GM12865 (cell line): ENCODE results near the gene OGDH.
"Not testable (repeated sequence)": the region's sequence is repeated elsewhere in the genome, so short reads cannot be mapped to it uniquely, and the experiment has no call there.

Source experiments
- DNase-seq: peaks from one replicate; pipeline ENCODE4 v3.0.0; 2010; ENCODE audit warnings: low read depth
- H3K4me3 ChIP-seq: 2 replicates; pipeline ENCODE4 v1.5.1; 2011; ENCODE audit warnings: mild to moderate bottlenecking, low read depth, low read length, control low read depth
- CTCF ChIP-seq: IDR thresholded peaks from 2 replicates; pipeline ENCODE4 v1.5.1; 2011; ENCODE audit warnings: low read length, control low read depth, low read depth, inconsistent platforms; ENCODE audit not compliant: insufficient read depth; ENCODE audit errors: missing control alignments

The OGDH gene

GRCh38 chr7:44696728-44697127 lies 90.3 kb downstream of the OGDH start:
- no peak for DNase-seq
- TF ChIP-seq CTCF, result no peak
- no peak overlapping the region for H3K4me3 ChIP-seq

- TF ChIP-seq CTCF, result no peak
- no peak for DNase-seq
- H3K4me3 ChIP-seq, result no peak overlapping the region
Measured at GRCh38 chr7:44697136-44698045, 91.0 kb downstream of the OGDH start.

GRCh38 chr7:44698046-44698580 lies 91.7 kb downstream of the OGDH start:
- DNase-seq, result no peak
- TF ChIP-seq CTCF, result no peak

DNA sequence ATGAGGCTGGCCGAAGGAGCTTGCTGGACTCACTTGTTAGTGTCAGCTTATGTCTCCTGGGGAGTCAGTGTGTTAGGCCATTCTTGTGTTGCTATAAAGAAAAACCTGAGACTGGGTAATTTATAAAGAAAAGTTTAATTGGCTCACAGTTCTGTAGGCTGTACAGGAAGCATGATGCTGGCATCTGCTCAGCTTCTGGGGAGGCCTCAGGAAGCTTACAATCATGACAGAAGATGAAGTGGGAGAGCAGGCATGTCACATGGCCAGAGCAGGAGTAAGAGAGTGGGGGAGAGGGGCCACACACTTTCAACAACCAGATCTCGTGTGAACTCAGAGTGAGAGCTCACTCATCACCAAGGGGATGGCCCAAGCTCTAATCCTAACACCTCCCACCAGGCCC lies 93.2 kb downstream of the OGDH start:
- DNase-seq, H3K4me3 ChIP-seq: not testable (repeated sequence)

More at GRCh38 chr7:44698046-44698580, 91.7 kb downstream of the OGDH start:
- no peak overlapping the region for H3K4me3 ChIP-seq

- DNase-seq, result no peak
- no peak for TF ChIP-seq CTCF
- no peak overlapping the region for H3K4me3 ChIP-seq
Measured at GRCh38 chr7:44700322-44700721, 93.9 kb downstream of the OGDH start.

DNA sequence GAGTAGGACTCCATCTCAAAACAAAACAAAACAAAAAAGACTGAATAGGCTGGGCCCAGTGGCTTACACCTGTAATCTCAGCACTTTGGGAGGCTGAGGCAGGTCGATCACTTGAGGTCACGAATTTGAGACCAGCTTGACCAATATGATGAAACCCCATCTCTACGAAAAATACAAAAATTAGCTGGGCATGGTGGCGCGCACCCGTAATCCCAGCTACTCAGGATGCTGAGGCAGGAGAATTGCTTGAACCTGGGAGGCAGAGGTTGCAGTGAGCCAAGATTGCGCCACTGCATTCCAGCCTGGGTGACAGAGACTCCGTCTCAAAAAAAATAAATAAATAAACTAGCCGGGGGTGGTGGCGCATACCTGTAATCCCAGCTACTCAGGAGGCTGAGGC lies 97.0 kb downstream of the OGDH start:
- not testable (repeated sequence) for H3K4me3 ChIP-seq, DNase-seq

DNA sequence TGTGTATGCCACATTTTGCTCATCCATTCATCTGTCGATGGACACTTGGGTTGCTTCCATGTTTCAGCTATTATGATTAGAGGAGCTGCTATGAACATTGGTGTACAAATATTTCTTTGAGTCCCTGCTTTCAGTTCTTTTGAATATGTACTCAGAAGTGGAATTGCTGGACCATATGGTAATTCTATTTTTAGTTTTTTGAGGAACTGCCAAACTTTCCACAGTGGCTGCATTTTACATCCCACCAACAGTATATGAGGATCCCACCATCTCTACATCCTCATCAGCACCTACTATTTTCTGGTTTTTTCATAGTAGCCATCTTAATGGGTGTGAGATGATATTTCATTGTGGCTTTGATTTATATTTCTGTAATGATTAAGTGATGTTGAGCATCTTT lies 97.5 kb downstream of the OGDH start:
- TF ChIP-seq CTCF, result no peak

GRCh38 chr7:44705434-44705833 lies 99.0 kb downstream of the OGDH start:
- DNase-seq, result no peak

More for the DNA sequence above, 97.5 kb downstream of the OGDH start:
- no peak for DNase-seq
- H3K4me3 ChIP-seq, result no peak overlapping the region

More at GRCh38 chr7:44705434-44705833, 99.0 kb downstream of the OGDH start:
- TF ChIP-seq CTCF, result no peak
- no peak overlapping the region for H3K4me3 ChIP-seq
